Suprapubic skin (tissue), 4 donors: ENCODE data around the gene NR3C1.

Experiments used
- CTCF ChIP-seq, 2 donors: fragments of 200-600 bp in 1 of 2; fragments of 450-650 bp in 1 of 2; sonication (generic) in 1 of 2; IDR thresholded peaks; one replicate each; pipeline ENCODE4 v1.5.1; 2016 to 2019; ENCODE audit warnings: antibody characterized with exemption in 2 of 2, mild to moderate bottlenecking in 1 of 2, moderate library complexity in 1 of 2
- EP300 ChIP-seq: sonication (generic); formaldehyde crosslinking; IDR thresholded peaks from one replicate; pipeline ENCODE4 v1.6.1; 2017; ENCODE audit warnings: antibody characterized with exemption
- POLR2A ChIP-seq, 2 donors: fragments of 450-650 bp; IDR thresholded peaks; one replicate each; pipeline ENCODE4 v1.6.1; 2017; ENCODE audit warnings: antibody characterized with exemption in 2 of 2, mild to moderate bottlenecking in 2 of 2, moderate library complexity in 2 of 2
- POLR2AphosphoS5 ChIP-seq, 3 donors: sonication (generic); formaldehyde crosslinking; IDR thresholded peaks; one replicate each; pipeline ENCODE4 v1.6.1; 2017; ENCODE audit warnings: antibody characterized with exemption in 3 of 3

DNA sequence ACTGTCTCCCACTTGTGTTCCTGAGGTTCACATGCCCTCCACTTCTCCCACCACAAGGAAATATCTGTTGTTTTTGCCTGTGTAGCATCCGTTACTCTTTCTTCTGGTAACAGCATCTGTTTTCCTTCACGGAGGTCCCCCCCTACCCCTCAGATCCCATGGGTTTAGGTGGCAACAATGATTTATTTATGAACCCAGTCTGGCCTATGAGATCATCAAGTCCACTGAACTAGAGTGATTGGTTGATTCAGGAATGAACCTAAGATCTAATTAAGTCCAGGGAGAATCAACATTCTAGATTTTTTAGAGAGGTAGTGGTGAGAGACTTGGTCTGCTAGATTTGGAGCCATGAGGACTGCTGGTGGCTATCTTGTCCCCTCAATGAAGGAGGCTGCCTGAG is 166.8 kb downstream of the NR3C1 start:
- TF ChIP-seq CTCF (IDR thresholded peaks at IDR 0.05) (no peak), POLR2A (IDR thresholded peaks at IDR 0.05) (no peak), EP300 (no peak), POLR2AphosphoS5 (IDR thresholded peaks at IDR 0.05) (no peak)
